H9 (cell line): ENCODE measurements around the gene LAP3. TPM values are rescaled to one million over a fixed set of nuclear protein-coding genes. Genes with fewer than 3 reads are reported as not detected.

Source experiments
- DNase-seq: peaks from one replicate; pipeline ENCODE4 v3.0.0-alpha.2; 2017
- H2AFZ ChIP-seq: one replicate; pipeline ENCODE4 v1.6.1; 2013; ENCODE audit warnings: mild to moderate bottlenecking, low read length, control low read depth, moderate library complexity
- H2AK5ac ChIP-seq: 2 replicates; pipeline ENCODE4 v1.6.1; 2013; ENCODE audit warnings: low read length, control low read depth, mixed read lengths; ENCODE audit not compliant: insufficient read length
- H2BK120ac ChIP-seq: one replicate; pipeline ENCODE4 v1.6.1; 2013; ENCODE audit warnings: low read depth, mild to moderate bottlenecking, low read length, control low read depth, inconsistent platforms; ENCODE audit not compliant: poor library complexity, severe bottlenecking
- H2BK12ac ChIP-seq: 2 replicates; pipeline ENCODE4 v1.6.1; 2013; ENCODE audit warnings: low read length, control low read depth, mixed read lengths, low read depth; ENCODE audit not compliant: insufficient read length
- H2BK15ac ChIP-seq: 2 replicates; pipeline ENCODE4 v1.6.1; 2013; ENCODE audit warnings: low read depth, low read length, control low read depth
- H2BK20ac ChIP-seq: one replicate; pipeline ENCODE4 v1.6.1; 2013; ENCODE audit warnings: low read depth, mild to moderate bottlenecking, low read length, control low read depth, inconsistent platforms; ENCODE audit not compliant: poor library complexity, severe bottlenecking
- H2BK5ac ChIP-seq: 2 replicates; pipeline ENCODE4 v1.6.1; 2013; ENCODE audit warnings: low read length, control low read depth, mixed read lengths; ENCODE audit not compliant: insufficient read length
- H3K14ac ChIP-seq: 2 replicates; pipeline ENCODE4 v1.6.1; 2013; ENCODE audit warnings: low read length, control low read depth; ENCODE audit not compliant: insufficient read depth
- H3K18ac ChIP-seq: 2 replicates; pipeline ENCODE4 v1.6.1; 2013; ENCODE audit warnings: low read depth, mild to moderate bottlenecking, mixed read lengths, low read length, control low read depth; ENCODE audit not compliant: insufficient read length
- H3K23ac ChIP-seq: 2 replicates; pipeline ENCODE4 v1.6.1; 2013; ENCODE audit warnings: low read length, control low read depth, mixed read lengths, low read depth; ENCODE audit not compliant: insufficient read length
- H3K23me2 ChIP-seq: 2 replicates; pipeline ENCODE4 v1.6.1; 2013; ENCODE audit warnings: low read depth, mild to moderate bottlenecking, mixed read lengths, low read length, control low read depth; ENCODE audit not compliant: insufficient read length, poor library complexity, severe bottlenecking
- H3K27ac ChIP-seq: 2 replicates; pipeline ENCODE4 v1.5.1; 2013; ENCODE audit warnings: low read length, control low read depth, mixed read lengths, low read depth; ENCODE audit not compliant: insufficient read length
- H3K27me3 ChIP-seq: 2 replicates; pipeline ENCODE4 v1.6.1; 2013; ENCODE audit warnings: low read length, control low read depth, inconsistent platforms; ENCODE audit not compliant: insufficient read depth
- H3K4ac ChIP-seq: 2 replicates; pipeline ENCODE4 v1.6.1; 2013; ENCODE audit warnings: low read depth, mild to moderate bottlenecking, control low read depth, inconsistent platforms, low read length, moderate library complexity
- H3K4me1 ChIP-seq: 2 replicates; pipeline ENCODE4 v1.6.1; 2013; ENCODE audit warnings: low read length, control low read depth, inconsistent platforms; ENCODE audit not compliant: insufficient read depth
- H3K4me2 ChIP-seq: 2 replicates; pipeline ENCODE4 v1.6.1; 2013; ENCODE audit warnings: low read length, control low read depth, mixed read lengths; ENCODE audit not compliant: insufficient read length, insufficient read depth
- H3K56ac ChIP-seq: 2 replicates; pipeline ENCODE4 v1.6.1; 2013; ENCODE audit warnings: low read depth, mild to moderate bottlenecking, mixed read lengths, low read length, control low read depth; ENCODE audit not compliant: insufficient read length
- H3K79me1 ChIP-seq: 2 replicates; pipeline ENCODE4 v1.6.1; 2013; ENCODE audit warnings: low read depth, mild to moderate bottlenecking, moderate library complexity, low read length, control low read depth, inconsistent platforms; ENCODE audit not compliant: insufficient read depth, poor library complexity, severe bottlenecking
- H3K79me2 ChIP-seq: 2 replicates; pipeline ENCODE4 v1.6.1; 2013; ENCODE audit warnings: low read length, control low read depth, inconsistent platforms; ENCODE audit not compliant: insufficient read depth
- H3K9ac ChIP-seq: 2 replicates; pipeline ENCODE4 v1.6.1; 2013; ENCODE audit warnings: low read length, control low read depth, mixed read lengths; ENCODE audit not compliant: insufficient read length; ENCODE audit errors: extremely low read depth
- H3K9me3 ChIP-seq: one replicate; pipeline ENCODE4 v1.6.1; 2013; ENCODE audit warnings: low read depth, low read length, inconsistent platforms; ENCODE audit not compliant: control insufficient read depth
- H3T11ph ChIP-seq: one replicate; pipeline ENCODE4 v1.6.1; 2013; ENCODE audit warnings: mild to moderate bottlenecking, low read length, control low read depth, inconsistent platforms
- H4K20me1 ChIP-seq: one replicate; pipeline ENCODE4 v1.6.1; 2013; ENCODE audit not compliant: control insufficient read depth, insufficient read length, insufficient read depth
- H4K5ac ChIP-seq: 2 replicates; pipeline ENCODE4 v1.6.1; 2013; ENCODE audit warnings: low read depth, mild to moderate bottlenecking, mixed read lengths, low read length, control low read depth; ENCODE audit not compliant: insufficient read length
- H4K8ac ChIP-seq: replicated peaks from 2 replicates; pipeline ENCODE4 v1.6.1; 2013; ENCODE audit warnings: low read length, control low read depth, mixed read lengths, low read depth; ENCODE audit not compliant: insufficient read length
- H4K91ac ChIP-seq: 2 replicates; pipeline ENCODE4 v1.6.1; 2013; ENCODE audit warnings: low read depth, mild to moderate bottlenecking, moderate library complexity, mixed read lengths, low read length, control low read depth; ENCODE audit not compliant: insufficient read length
- H3K27ac Mint-ChIP-seq, 3 experiments: 2 replicates in 2 of 3; 3 replicates in 1 of 3; pipeline ENCODE4 v1.8.0; 2020 to 2021; ENCODE audit warnings: mixed read lengths in 3 of 3, mild to moderate bottlenecking in 1 of 3, moderate library complexity in 1 of 3
- H3K27me3 Mint-ChIP-seq: 2 replicates; pipeline ENCODE4 v1.8.0; 2021; ENCODE audit warnings: low read depth, mild to moderate bottlenecking, moderate library complexity, mixed read lengths
- H3K36me3 Mint-ChIP-seq, 3 experiments: 2 replicates in 2 of 3; 3 replicates in 1 of 3; pipeline ENCODE4 v1.8.0; 2020 to 2021; ENCODE audit warnings: low read depth in 3 of 3, mixed read lengths in 3 of 3; ENCODE audit not compliant: insufficient read depth in 1 of 3
- H3K4me1 Mint-ChIP-seq, 2 experiments: 2 replicates each; pipeline ENCODE4 v1.8.0; 2020; ENCODE audit warnings: mixed read lengths in 2 of 2
- H3K4me3 Mint-ChIP-seq, 2 experiments: 2 replicates in 1 of 2; 3 replicates in 1 of 2; pipeline ENCODE4 v1.8.0; 2020 to 2021; ENCODE audit warnings: mild to moderate bottlenecking in 2 of 2, mixed read lengths in 2 of 2, moderate library complexity in 1 of 2
- H3K9me3 Mint-ChIP-seq, 2 experiments: 2 replicates in 1 of 2; 3 replicates in 1 of 2; pipeline ENCODE4 v1.8.0; 2020; ENCODE audit warnings: mild to moderate bottlenecking in 2 of 2, mixed read lengths in 2 of 2, moderate library complexity in 1 of 2
- CTCF ChIP-seq: fragments of 200-600 bp; sonication (generic); conservative IDR thresholded peaks from 3 replicates; pipeline ENCODE4 v1.8.0; 2021; ENCODE audit warnings: antibody characterized with exemption, mild to moderate bottlenecking
- WGBS: extraction: QIAGEN DNeasy Blood & Tissue Kit; methylation state at CpG from one replicate; pipeline ENCODE4 v1.1.7; 2013; ENCODE audit warnings: missing lambda C conversion rate, low lambda C conversion rate, mixed read lengths; ENCODE audit not compliant: insufficient read length; ENCODE audit errors: extremely low coverage; 5-methylcytosine and 5-hydroxymethylcytosine counted together
- total RNA-seq: library from RNA; stranded (reverse); gene quantifications from 2 replicates; pipeline ENCODE4 v1.2.1, GENCODE V29; 2021

The LAP3 gene
- total RNA-seq, 1 experiment from 2014 or later = 53.2 TPM

DNA sequence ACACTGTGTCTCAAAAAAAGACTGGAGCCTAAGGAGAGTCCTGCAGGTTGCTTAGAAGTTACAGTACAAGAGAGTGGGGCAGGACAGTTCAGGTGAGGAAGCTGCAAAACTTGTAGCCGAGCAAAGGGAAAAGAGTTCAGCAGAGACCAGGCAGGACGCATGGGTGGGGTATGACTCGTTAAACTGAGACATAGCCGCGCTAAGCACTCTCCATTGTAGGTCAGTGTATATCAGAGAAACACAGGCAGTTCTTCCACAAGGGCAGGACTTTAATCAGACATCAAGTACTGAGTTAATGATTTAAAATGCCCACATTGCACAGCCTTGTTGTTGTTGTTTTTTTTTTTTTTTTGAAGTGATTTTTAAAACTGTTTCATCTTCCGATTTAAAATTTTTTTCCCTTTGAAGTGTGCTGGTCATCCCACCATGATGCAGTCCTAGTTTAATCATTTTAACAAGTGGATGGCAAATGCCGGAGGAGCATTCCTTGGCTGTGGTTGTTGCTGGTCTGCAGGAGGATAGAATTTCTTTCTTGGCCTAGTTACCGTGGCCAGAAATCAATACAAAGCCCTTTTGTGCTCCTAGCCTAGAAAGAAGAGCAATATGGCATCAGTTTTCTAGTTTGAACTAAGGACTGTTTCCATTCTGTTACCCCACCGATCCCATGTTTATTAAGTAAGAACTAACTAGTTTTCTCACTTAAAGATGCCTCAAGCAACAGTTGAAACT is 10.3 kb downstream of the LAP3 start:
- H3K4me3 Mint-ChIP-seq = no peak overlapping the region
- Histone ChIP-seq H3T11ph (no peak overlapping the region), H3K9me3 (no peaks in the 10 kb centered on the region), H3K4me1 (no peaks in the 10 kb centered on the region; the same call in 1 of the 2 replicates), H2AFZ (no peak overlapping the region), H3K79me2 (no peaks in the 10 kb centered on the region), H3K14ac (no peak overlapping the region), H3K27ac (no peak overlapping the region), H3K18ac (no peak overlapping the region), H3K27me3 (no peaks in the 10 kb centered on the region), H2AK5ac (no peak overlapping the region), H2BK12ac (no peak overlapping the region), H4K91ac (no peak overlapping the region), H3K23me2 (no peaks in the 10 kb centered on the region), H3K4me2 (no peak overlapping the region), H2BK15ac (no peak overlapping the region), H2BK5ac (no peak overlapping the region), H4K8ac (no peak overlapping the region), H2BK120ac (no peak overlapping the region), H3K79me1 (no peaks in the 10 kb centered on the region), H4K20me1 (no peaks in the 10 kb centered on the region), H3K9ac (no peak overlapping the region), H3K56ac (no peak overlapping the region), H3K4ac (no peak overlapping the region), H4K5ac (no peak overlapping the region), H2BK20ac (no peak overlapping the region), H3K23ac (no peak overlapping the region)
- peak overlapping the region in 1 of 3 experiments; percentile 32; a peak in 1 of 7 replicates for H3K27ac Mint-ChIP-seq
- no CpG with 5 or more reads among the region's 9 CpGs for WGBS
- H3K4me1 Mint-ChIP-seq = peaks cover 17 to 18% of the 10 kb centered on the region in 2 experiments
- no peak for DNase-seq
- H3K9me3 Mint-ChIP-seq = no peaks in the 10 kb centered on the region
- peaks cover 35 to 80% (median 64%) of the 10 kb centered on the region in 3 experiments for H3K36me3 Mint-ChIP-seq
- H3K27me3 Mint-ChIP-seq = no peaks in the 10 kb centered on the region
- TF ChIP-seq CTCF = no peak
